GM10266 (cell line): ENCODE data around the gene SETX.

Experiments used
- DNase-seq: peaks from one replicate; pipeline ENCODE4 v3.0.0; 2012; ENCODE audit errors: extremely low spot score
- TF ChIP-seq, protein P1 (sequence below): IDR thresholded peaks from 2 replicates; pipeline ENCODE4 v1.5.1; 2012; ENCODE audit warnings: mild to moderate bottlenecking, low read depth; ENCODE audit not compliant: control insufficient read depth, insufficient read depth; ENCODE audit errors: missing control alignments

Gene SETX

GRCh38 chr9:132266017-132266416 is 88.8 kb downstream of the SETX start:
- no peak for DNase-seq
- TF ChIP-seq, protein P1, sequence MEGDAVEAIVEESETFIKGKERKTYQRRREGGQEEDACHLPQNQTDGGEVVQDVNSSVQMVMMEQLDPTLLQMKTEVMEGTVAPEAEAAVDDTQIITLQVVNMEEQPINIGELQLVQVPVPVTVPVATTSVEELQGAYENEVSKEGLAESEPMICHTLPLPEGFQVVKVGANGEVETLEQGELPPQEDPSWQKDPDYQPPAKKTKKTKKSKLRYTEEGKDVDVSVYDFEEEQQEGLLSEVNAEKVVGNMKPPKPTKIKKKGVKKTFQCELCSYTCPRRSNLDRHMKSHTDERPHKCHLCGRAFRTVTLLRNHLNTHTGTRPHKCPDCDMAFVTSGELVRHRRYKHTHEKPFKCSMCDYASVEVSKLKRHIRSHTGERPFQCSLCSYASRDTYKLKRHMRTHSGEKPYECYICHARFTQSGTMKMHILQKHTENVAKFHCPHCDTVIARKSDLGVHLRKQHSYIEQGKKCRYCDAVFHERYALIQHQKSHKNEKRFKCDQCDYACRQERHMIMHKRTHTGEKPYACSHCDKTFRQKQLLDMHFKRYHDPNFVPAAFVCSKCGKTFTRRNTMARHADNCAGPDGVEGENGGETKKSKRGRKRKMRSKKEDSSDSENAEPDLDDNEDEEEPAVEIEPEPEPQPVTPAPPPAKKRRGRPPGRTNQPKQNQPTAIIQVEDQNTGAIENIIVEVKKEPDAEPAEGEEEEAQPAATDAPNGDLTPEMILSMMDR: no peak

DNA sequence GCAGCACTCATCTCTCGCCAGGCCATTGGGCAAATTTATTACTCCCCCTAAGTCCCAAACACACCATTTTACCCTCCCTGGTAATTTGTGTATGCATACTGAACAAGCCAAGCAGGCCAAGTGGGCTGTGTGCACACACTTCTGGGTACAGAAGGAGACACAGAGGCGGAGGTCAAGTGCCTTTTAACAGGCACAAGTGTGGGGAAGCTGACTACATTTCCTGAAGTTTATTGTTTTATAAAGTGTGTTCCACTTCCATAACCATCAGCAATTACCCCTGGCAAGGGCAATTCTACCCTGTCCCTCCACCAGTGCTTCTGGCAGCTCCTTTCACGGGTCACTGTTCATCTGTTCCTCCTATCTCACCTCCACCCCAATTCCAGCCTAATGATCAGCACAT is 93.9 kb downstream of the SETX start:
- no peak for DNase-seq
- TF ChIP-seq, protein P1: no peak

DNA sequence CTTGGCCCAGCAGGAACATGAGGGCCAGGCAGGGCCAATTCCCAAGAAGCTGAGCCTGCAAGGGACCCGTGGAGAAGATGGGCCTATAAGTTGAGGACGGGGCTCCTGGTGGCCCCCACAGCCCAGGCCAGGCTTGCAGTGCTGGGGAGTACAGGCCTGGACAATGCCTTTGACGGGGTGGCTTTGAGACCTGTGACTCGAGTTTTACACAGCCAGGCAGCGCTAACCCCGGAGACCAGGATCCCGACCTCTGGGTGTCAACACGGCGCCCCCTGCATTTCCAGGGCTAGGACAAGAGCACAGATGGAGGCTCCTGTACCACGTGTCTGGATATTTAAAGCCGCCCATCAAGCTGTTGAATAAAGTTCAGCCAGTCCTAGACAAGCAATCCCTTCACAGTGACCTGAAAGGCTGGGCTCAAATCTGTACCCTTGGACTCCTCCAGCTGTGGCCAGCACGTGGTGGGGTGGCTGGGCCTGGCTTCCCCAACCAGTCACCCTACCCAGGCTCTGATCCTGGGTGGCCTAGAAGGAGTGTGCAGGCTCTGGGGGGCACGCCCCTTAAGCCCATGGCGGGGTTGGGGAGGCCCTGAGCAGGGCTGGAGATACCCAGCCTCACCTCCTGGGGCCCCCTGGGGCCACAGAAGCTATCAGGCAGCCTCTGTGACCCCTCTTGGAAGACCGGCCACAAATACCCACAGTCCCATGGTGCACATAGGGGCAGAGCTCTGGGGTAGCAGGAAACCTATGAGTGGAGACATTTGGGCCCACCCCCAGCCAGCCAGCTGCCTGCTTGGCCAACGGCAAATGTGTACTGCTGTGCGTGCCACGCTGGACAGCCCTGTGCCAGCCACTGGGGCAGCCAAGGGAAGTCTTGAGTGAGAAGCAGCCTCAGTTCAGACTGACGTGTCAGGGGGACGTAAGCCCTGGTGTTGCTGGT is 104.2 kb downstream of the SETX start:
- no peak for DNase-seq
- TF ChIP-seq, protein P1: no peak

- TF ChIP-seq, protein P1: no peak
- no peak for DNase-seq
These were observed 105.1 kb downstream of the SETX start for GRCh38 chr9:132249690-132250089.

- no peak for DNase-seq
- TF ChIP-seq, protein P1: no peak
These were observed 105.7 kb downstream of the SETX start for GRCh38 chr9:132249123-132249522.

GRCh38 chr9:132247942-132248341 is 106.8 kb downstream of the SETX start:
- no peak for DNase-seq
- TF ChIP-seq, protein P1: no peak

DNA sequence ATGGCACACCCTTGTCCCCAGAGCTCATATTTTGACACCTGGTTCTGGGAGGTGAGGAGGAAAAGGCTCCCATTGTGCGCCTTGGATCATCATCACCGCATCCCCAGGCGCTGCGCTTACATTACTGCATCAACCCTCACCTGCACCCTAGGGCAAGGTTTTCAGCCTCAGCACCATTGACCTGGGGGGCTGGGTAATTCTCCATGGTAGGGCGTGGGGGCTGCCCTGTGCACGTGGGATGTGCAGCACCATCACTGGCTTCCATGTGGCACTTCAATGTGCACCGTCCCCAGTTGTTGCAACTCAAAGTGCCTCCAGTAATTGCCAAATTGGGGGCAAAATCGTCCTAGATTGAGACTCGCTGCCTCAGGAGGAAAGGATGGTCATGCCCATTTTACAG is 109.3 kb downstream of the SETX start:
- no peak for DNase-seq
- TF ChIP-seq, protein P1: no peak
